GM19023 (cell line): ENCODE data around the gene PRG3.
"Not testable (repeated sequence)": the region's sequence is repeated elsewhere in the genome, so short reads cannot be mapped to it uniquely, and the experiment has no call there.

ENCODE experiments used
- ATAC-seq: cut with Tn5 transposase; IDR thresholded peaks from one replicate; pipeline ENCODE4 v1.9.1; 2021; ENCODE audit warnings: mild to moderate bottlenecking, moderate library complexity; ENCODE audit not compliant: unreplicated experiment

Gene PRG3

GRCh38 chr11:57409321-57410100 lies 28.6 kb upstream of the PRG3 start:
- ATAC-seq, result no peak

DNA sequence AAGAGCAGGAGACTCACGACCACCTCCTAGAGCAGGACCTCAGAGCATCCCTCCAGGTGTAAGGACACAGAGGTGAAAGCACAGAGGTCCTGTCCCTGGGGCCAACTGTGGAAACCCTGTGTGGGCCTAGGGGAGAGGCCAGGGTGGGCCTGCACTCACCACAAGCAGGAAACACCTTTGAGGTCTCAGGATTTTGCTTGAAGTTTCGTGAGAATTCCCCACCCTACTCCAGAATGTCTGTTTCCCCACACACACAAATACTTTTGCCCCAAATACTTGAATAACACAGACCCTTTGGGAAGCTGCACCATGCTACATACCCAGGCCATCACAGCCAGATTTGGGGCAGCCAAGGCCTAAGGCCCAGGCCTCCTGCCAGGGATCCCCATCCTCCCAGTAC lies 27.8 kb upstream of the PRG3 start:
- no peak for ATAC-seq

DNA sequence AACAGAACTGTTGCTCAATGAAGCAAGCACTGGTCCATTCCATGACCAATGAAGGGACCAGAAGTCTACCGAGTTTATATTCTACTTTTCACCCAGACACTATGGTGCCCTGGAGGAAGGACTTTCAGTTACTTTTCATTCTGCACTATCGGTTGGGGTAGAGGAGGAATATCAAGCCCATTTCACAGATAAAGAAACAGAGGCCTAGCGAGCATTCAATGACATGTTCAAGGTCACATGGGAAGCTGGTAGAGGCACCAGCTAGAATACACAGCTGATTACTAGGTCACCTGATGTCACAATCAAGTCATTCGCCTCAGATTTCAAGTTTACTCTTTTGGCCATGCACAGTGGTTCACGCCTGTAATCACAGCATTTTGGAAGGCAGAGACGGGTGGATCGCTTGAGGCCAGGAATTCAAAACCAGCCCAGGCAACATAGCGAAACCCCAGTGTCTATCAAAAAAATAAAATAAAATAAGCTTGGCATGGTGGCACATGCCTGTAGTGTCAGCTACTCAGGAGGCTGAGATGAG lies 27.1 kb upstream of the PRG3 start:
- ATAC-seq, result no peak

GRCh38 chr11:57407010-57407920 lies 26.3 kb upstream of the PRG3 start:
- ATAC-seq, result no peak

DNA sequence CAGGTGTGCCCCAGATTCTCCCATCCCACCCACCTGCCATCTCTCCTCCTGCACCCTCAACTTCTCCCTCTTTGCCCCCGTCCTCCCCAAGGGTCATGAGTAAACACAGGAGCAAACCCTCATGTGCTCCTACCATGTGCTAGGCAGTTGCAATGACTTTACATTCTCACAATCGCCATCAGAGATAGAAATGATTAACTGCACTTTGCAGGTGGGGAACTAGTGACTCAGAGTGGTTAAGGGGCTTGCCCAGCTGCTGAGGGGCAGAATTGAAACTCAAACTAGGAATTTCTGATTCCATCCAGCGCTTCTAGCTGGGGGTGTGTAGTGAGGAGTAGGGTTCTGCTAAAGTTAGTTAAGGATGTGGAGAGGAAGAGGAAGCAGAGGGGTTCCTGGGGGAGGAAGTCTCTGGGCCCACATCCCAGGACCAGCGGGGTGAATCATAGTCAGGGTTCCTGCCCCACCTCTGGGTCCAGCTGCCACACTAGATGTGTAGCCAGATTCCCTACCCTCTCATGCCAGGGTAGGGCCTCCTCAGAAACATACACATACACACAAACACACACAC lies 25.5 kb upstream of the PRG3 start:
- ATAC-seq, result peak; percentile 72

GRCh38 chr11:57405271-57405860 lies 24.4 kb upstream of the PRG3 start:
- ATAC-seq, result no peak

DNA sequence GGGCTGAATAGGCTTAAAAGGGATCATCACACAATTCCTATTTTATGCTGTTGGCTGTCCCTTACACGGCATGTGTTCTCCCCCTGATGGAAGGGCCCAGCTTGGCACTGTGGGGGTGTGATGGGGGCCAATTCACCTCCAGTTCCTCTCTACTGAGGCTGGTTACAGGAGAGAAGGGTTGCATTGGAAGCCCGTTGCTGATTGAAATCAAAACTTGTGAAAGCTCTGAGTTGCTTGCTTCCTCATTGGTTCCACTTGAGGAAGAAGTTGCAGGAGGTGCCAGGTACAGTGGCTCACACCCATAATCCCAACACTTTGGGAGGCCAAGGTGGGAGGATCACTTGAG lies 22.8 kb upstream of the PRG3 start:
- ATAC-seq, result no peak

- ATAC-seq, result not testable (repeated sequence)
These were observed 22.3 kb upstream of the PRG3 start for GRCh38 chr11:57403003-57403801.

DNA sequence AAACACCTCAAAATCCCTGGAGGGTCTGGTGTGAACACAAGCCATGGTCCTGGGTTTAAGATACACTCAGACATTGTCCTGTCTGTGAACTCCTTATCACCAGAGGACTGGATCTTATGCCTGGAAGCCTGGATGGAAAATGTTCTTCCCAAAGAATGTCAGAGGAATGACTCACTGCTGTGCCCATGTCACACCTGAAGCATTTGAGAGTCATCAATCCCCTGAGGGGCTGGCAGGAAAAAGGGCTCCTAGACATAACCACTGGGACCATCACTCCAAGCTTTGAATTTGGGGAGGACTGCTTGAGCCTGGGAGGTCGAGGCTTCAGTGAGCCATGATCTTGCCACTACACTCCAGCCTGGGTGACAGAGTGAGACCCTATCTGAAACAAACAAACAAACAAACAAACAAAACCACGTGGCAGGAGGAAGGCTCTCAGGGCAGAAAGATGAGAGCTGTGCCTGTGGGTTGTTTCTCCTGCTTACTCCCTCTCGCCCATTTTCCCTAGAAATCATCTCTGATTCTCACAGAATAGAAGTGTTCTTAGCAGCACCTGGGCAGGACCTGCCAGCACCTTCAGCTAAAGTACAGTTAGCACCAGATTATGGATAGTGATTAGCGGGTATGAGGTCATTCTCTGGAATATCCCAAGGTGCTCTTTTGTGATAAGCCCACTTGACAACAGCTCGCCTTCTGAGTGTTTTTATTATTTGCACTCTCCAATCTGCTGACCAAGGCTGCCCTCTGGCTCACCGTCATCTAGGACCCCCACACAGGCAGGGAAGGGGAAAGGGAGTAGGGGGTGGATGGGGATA lies 21.4 kb upstream of the PRG3 start:
- no peak for ATAC-seq

GRCh38 chr11:57399972-57400578 lies 19.1 kb upstream of the PRG3 start:
- no peak for ATAC-seq

DNA sequence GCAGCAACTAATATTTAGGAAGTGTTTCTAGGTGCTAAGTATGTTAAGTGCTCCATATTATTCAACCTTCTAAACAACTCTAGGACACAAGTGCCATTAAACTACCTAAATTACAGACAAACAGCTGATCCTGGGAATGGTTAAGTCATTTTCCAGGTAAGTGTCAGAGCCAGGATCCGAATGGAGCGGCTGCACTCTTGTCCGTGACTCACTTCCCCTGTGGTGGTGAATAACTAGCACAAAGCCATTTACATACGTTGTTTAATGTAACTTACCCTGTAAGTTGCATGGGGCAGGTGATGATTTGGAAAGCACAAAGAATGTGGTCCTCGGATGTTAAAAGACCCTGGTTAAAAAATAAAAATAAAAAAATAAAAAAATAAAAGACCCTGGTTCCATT lies 18.3 kb upstream of the PRG3 start:
- ATAC-seq, result no peak

GRCh38 chr11:57397394-57397990 lies 16.5 kb upstream of the PRG3 start:
- ATAC-seq, result no peak

DNA sequence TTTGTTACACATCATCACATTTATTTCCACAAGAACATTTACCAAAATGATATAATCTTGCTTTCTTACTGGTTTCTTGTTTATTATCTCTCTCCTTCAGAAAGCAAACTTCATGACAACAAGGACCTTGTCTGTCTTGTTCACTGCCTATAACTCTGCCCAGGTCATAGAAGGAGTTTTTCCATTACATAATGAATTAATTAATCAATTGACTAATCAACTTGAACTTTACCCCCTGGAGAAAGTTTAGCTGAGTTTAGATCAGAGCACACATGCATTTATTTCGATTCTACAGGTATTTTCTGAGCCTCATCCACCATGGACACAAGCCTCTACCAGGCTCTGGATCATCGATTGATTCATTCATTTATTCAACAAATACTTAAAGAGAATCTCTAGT lies 15.8 kb upstream of the PRG3 start:
- no peak for ATAC-seq

DNA sequence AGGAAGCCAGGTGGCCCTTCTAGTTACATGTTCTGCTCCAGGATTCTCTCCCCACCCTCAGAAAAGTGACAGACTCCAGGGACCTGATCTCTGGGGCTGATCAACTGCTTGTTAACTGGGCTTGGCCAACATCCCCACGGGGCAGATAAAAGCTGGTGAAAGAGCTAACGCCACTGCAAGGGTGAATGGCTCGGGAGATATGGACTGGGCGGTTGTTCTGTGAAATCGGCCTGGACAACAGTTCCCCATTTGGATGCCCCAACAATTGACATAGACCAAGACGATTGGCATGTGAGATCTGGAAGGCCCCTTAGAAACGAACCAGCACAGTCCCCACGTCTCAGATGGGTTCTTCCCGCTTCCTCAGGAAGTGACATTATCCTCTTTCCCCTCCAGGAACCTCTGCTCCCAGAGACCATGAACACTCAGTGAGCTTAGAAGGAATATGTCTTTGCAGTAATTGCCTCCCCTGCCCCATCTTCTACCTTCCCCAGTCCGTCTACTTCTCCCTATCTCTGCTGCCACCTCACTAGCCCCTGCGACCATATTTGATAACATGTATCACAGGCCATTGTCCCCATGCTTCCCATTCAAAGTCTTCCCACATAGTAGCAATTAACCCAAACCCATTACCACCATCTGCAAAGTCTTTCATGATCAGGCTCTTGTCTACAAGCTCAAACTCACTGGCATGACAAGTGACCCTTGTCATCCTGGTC lies 15.1 kb upstream of the PRG3 start:
- ATAC-seq, result no peak

- ATAC-seq, result no peak
These were observed 13.4 kb upstream of the PRG3 start for GRCh38 chr11:57394203-57394965.

- ATAC-seq, result no peak
These were observed 11.8 kb upstream of the PRG3 start for GRCh38 chr11:57392763-57393105.

- no peak for ATAC-seq
These were observed 11.3 kb upstream of the PRG3 start for GRCh38 chr11:57392066-57392762.
